Measurements from ENCODE around the gene RELB.

DNA sequence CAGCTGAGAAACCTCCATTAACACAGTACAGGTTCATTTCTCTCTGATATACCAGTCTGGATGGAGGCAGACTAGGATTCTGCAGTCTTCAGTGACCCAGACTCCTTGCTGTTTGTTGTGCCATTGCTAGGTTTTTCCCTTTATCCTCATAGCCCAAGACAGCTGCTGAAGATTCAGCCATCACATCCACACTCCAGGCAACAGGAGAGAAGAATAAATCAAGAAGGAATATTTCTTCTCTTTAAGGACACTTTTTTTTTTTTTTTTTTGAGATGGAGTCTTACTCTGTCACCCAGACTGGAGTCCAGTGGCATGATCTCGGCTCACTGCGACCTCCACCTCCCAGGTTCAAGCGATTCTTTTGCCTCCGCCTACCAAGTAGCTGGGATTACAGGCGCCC, 31.8 kb upstream of the RELB start:
- TF ChIP-seq EZH2phosphoT487 (IDR thresholded peaks at IDR 0.05; ENCODE audit: borderline replicate concordance, low read length): no peak
- TF ChIP-seq CTCF (conservative IDR thresholded peaks at IDR 0.05; ENCODE audit: low read depth, low read length): no peak
- TF ChIP-seq EZH2 (IDR thresholded peaks at IDR 0.05; ENCODE audit: low read length, unreplicated experiment): no peak
